Activated gamma-delta T cell (primary cell): ENCODE measurements around the gene MAFB.

Experiments
- DNase-seq: peaks from one replicate; lab custom pipeline; 2025; lab: John Stamatoyannopoulos, UW

Gene MAFB

GRCh38 chr20:40659567-40659966 is 29.5 kb downstream of the MAFB start:
- no peak for DNase-seq

GRCh38 chr20:40658509-40658908 is 30.5 kb downstream of the MAFB start:
- no peak for DNase-seq

DNA sequence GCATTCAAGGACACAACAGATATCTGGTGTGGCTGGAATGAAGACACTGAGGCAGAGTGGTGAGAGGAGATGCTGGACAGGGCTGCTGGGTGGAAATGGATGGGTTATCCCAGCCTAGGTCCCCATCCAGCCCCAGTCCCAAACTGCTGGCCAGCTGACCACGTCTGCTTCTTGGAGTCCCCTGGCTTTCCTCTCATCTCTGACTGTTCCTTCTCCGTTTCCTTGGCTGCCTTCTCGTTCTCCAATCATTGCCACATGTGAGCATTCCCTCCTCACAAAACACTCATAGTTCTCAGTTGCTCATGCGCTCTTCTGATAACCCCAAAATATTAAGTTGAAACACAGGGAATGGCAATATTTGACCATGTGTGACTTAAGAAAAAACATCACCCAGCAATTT is 31.5 kb downstream of the MAFB start:
- no peak for DNase-seq

- DNase-seq, result no peak
Observed at GRCh38 chr20:40655451-40655850, 33.6 kb downstream of the MAFB start.

DNA sequence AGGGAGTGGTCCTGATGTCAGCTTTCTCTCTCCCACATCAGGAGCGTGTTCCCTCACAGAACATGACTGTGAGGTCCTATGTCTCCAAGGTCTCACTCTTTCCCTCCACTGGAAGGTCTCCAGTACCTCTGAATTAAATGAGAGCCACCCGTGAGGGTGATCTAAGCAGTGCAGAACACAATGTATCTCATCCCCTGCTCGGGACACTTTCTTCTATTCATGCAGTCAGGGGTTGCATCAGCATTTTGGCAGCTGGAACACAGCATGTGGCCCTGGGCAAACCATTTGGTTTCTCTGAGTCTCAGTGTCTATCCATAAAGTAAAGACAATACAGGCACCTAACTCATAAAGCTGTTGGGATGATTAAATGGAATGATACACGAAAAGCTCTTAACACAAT is 34.2 kb downstream of the MAFB start:
- no peak for DNase-seq

DNA sequence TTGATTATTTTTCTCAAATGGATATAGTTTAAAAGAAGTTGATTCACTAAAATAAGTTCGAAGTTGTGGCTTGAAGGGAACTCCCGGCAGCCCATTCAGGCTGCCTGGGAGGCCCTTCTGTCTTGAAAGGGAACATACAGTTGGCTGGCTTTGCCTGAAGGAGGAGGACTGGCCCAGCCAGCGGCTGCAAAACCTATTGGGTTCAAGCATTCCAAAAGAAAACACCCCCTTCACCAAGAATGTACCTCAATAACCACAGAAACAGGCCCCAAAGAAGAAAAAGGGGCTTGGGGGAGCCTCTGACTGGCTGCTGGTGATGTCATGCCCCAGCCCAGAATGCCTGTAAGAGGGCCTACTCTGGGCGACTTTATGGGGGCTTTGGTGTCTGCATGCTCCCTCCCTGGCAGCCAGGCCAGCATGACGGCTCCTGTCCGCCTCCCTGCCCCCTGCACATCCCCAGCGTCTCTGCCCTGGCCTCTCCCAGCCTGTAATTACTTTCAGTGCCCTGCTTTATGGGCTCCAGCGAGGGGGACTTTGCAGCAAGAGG is 36.5 kb downstream of the MAFB start:
- DNase-seq, result no peak

DNA sequence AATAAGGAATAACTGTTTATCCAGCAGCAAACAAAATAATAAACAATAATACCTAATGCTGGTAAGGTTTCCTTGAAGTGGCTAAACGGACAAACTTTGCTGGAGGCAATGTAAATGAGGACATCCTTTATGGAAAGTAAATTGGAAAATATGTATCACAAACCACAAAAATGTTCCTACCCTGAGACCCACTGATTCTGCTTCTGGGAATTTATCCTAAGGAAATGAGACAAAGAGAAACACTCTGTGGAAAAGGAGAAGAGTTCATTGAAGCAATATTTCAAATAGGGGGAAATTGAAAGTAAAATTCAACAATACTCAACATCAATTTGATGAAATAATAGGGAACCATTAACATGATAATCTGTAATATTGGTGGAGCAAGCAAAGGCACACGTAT is 37.9 kb downstream of the MAFB start:
- no peak for DNase-seq

- DNase-seq, result no peak
Observed at GRCh38 chr20:40650707-40651106, 38.3 kb downstream of the MAFB start.

- DNase-seq, result no peak
Observed at GRCh38 chr20:40648210-40649072, 40.6 kb downstream of the MAFB start.

DNA sequence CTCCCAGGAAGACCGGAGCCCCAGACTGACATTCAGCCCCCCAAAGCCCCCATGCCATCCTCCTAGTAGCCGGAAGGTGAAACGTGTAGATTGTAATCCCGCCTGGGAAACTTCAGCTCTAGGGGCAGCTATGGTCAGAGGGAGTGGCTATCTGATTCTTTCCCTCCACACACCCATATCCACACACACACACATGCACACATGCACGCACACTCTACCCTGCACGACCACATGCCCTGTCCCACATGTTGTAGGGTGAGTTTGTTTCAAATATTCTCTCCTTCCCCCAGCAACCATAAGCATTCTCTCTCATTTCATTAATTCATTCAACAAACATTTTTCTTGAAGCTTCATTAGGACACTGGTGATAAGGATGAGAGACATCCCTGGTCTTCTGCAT is 42.2 kb downstream of the MAFB start:
- no peak for DNase-seq

GRCh38 chr20:40646361-40646760 is 42.7 kb downstream of the MAFB start:
- DNase-seq, result no peak

GRCh38 chr20:40644863-40645262 is 44.2 kb downstream of the MAFB start:
- no peak for DNase-seq

DNA sequence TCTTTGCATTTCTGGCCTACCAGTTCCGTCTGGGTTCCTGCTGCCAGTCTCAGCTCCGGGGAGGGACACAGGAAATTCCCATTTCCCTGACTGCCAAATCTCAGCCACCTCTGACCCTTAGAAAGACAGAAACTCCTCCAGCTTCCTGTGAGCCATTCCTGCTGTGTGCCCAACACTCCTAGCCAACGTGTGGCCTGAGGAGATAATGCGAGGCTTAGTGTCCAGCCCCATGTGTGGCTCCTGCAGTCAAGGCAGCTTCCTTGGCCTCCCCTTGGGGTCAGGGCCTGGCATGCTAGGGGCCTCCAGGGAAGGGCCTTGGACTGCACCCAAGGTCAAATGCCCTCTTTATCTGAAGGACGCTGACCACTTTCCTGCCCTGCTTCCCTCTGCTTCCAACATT is 45.1 kb downstream of the MAFB start:
- DNase-seq, result no peak

GRCh38 chr20:40641809-40642208 is 47.2 kb downstream of the MAFB start:
- no peak for DNase-seq

DNA sequence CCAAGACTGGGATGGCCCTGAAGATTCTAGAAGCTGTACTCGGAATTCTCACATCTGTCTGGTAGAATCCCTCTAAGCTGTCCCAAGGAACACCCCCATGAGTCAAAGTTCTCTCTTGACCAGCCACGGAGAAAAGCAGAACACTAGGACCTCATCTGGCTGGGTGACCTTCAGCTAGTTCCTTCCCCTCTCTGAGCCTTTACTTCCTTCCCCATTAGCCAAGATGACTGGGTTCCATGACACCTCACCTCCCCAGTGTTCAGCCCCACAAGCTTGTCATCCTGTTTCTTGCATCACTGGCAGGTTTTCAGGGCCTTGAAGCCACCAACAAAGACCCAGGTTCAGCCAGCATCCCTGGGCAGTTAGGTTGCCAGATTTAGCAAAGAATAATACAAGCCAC is 47.8 kb downstream of the MAFB start:
- DNase-seq, result no peak

GRCh38 chr20:40640667-40641066 is 48.4 kb downstream of the MAFB start:
- no peak for DNase-seq

DNA sequence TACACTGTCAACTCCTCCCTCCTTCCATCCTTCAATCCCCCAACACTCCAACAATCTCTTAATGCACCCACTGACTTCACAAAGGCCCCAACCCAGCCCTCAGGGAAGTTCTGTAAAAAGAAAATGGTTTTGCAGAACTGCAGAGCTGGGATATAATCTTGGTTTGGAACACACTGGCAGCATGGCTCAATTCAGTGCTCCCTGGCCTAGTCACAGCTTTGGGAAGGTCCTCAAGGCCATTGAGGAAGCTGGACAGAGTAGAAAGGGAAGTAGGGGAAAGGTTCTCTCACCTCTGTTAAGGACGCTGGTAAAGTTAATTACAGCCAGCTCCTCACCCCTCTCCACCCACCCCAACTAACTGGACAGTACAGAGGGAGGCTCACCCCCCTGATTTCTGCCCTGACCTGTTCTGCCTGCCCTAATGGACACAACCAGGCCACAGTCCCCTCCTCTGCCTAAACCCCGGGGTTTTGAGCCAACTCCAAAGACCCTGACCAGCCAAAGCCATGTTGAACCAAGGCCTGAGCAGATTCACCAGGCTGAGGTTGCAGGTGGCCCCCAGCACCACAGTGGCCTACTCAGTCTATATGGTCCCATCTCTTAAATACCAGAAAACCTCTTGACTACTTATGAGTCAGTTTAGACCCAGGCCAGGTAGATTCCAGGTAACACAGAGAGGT is 49.2 kb downstream of the MAFB start:
- no peak for DNase-seq

GRCh38 chr20:40639132-40639531 is 49.9 kb downstream of the MAFB start:
- no peak for DNase-seq

- DNase-seq, result no peak
Observed at GRCh38 chr20:40638414-40638813, 50.6 kb downstream of the MAFB start.

- DNase-seq, result no peak
Observed at GRCh38 chr20:40637176-40637575, 51.9 kb downstream of the MAFB start.

- no peak for DNase-seq
Observed at GRCh38 chr20:40636486-40636885, 52.5 kb downstream of the MAFB start.

DNA sequence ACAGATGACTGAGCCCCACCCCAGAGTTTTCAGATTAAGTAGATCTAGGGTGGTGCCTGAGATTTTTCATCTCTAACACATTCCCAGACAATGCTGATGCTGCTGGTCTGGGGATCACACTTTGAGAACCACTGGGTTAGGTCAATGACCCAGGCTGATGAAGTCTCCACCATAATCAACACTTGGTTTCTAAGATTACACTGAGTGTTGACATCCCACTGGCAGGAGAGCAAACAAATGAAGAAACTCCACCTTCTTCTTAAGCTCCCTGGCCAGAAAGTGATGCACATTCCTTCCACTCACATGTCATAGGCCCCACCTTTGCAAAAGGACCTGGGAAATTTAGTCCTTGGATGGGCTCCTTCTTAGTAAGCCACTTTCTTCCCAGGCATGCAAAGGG is 53.1 kb downstream of the MAFB start:
- no peak for DNase-seq
